Small intestine (tissue), 7 donors: ENCODE results near the gene CREB5. TPM values are rescaled to one million over a fixed set of nuclear protein-coding genes. Genes with fewer than 3 reads are reported as not detected.
"Not testable (repeated sequence)": the region's sequence is repeated elsewhere in the genome, so short reads cannot be mapped to it uniquely, and the experiment has no call there.

Experiments
- DNase-seq, 2 donors: peaks; one replicate each; pipeline versions ENCODE4 v3.0.0 to v3.0.0-alpha.2; 2013
- FAIRE-seq: peaks from 2 replicates; lab custom pipeline; 2012; peaks lifted over from hg19 to GRCh38; lab: Jason Lieb, UNC
- H3K27ac ChIP-seq, 3 donors: one replicate each; pipeline ENCODE4 v1.5.1; 2013; ENCODE audit warnings: low read length in 2 of 3, mild to moderate bottlenecking in 2 of 3, control low read depth in 1 of 3, inconsistent platforms in 1 of 3, low read depth in 1 of 3, moderate library complexity in 1 of 3
- H3K27me3 ChIP-seq, 3 donors: one replicate each; pipeline ENCODE4 v1.6.1; 2013; ENCODE audit warnings: low read length in 3 of 3, inconsistent platforms in 1 of 3; ENCODE audit not compliant: control insufficient read depth in 3 of 3, insufficient read depth in 3 of 3
- H3K36me3 ChIP-seq, 3 donors: one replicate each; pipeline ENCODE4 v1.6.1; 2013; ENCODE audit warnings: low read length in 3 of 3, inconsistent platforms in 1 of 3, low read depth in 1 of 3, mild to moderate bottlenecking in 1 of 3, moderate library complexity in 1 of 3; ENCODE audit not compliant: control insufficient read depth in 3 of 3, insufficient read depth in 2 of 3
- H3K4me1 ChIP-seq, 3 donors: one replicate each; pipeline ENCODE4 v1.6.1; 2013; ENCODE audit warnings: low read length in 2 of 3, inconsistent platforms in 1 of 3, low read depth in 1 of 3, mild to moderate bottlenecking in 1 of 3, moderate library complexity in 1 of 3; ENCODE audit not compliant: control insufficient read depth in 3 of 3, insufficient read depth in 2 of 3
- H3K4me3 ChIP-seq, 3 donors: one replicate each; pipeline ENCODE4 v1.5.1; 2013; ENCODE audit warnings: low read length in 3 of 3, control low read depth in 1 of 3, inconsistent platforms in 1 of 3, low read depth in 1 of 3, mild to moderate bottlenecking in 1 of 3, moderate library complexity in 1 of 3
- H3K9me3 ChIP-seq, 2 donors: one replicate each; pipeline ENCODE4 v1.6.1; 2013; ENCODE audit warnings: low read depth in 1 of 2, low read length in 1 of 2; ENCODE audit not compliant: control insufficient read depth in 2 of 2, insufficient read depth in 1 of 2
- WGBS, 3 donors: extraction: QIAGEN DNeasy Blood & Tissue Kit; methylation state at CpG; one replicate each; pipeline ENCODE4 v1.1.7; 2013; 5-methylcytosine and 5-hydroxymethylcytosine counted together
- polyA plus RNA-seq, 4 donors: library from polyadenylated mRNA; stranded (reverse) in 3 of 4; unstranded in 1 of 4; fragments of 200-250 nt in 3 of 4; fragments of 120-200 nt in 1 of 4; gene quantifications; one replicate each; pipeline versions ENCODE4 v1.2.1 to v1.2.3, GENCODE V29; 2013
- donor health status: healthy with polysubstance abuse.
- donor health status: control.
- donor health status: control.
- donor health status: Bipolar disorder and iron deficiency.
- donor health status: healthy.

The CREB5 gene
- polyA plus RNA-seq, 4 donors, result 0.27 to 3.0 (median 1.8) TPM; not detected in 1

DNA sequence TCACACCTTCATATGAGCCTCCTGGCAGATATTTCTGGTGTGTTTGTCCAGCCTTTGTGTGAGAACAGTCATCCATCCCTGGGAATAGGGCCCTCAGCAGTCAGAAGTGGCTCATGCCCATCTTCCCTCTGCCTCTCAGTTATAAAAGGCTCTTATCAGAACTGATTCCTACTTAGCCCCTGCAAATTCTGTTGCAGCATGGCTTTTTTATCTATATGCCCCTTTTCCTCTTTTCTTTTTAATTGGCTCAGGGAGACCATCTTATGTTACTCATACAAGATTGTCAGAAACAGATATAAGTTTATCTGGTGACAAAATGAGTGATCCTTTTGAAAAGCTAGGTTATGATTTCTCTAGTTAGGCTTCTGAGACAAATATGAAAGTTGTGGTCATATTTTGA, 194.1 kb downstream of the CREB5 start:
- FAIRE-seq (no peak), DNase-seq (no peak)
- Histone ChIP-seq H3K9me3 (no peaks in the 10 kb centered on the region), H3K4me1 (peaks cover 0 to 25% (median 8%) of the 10 kb centered on the region in 3 donors), H3K27ac (no peak overlapping the region), H3K36me3 (no peaks in the 10 kb centered on the region), H3K4me3 (no peak overlapping the region), H3K27me3 (peaks cover 0 to 2% (median 0%) of the 10 kb centered on the region in 3 donors)

- H3K4me1 ChIP-seq, result peaks cover 0 to 25% (median 8%) of the 10 kb centered on the region in 3 donors
- DNase-seq (peak; percentile 57 to 67), FAIRE-seq (no peak)
- H3K9me3 ChIP-seq, result no peaks in the 10 kb centered on the region
- H3K27me3 ChIP-seq, result peaks cover 0 to 2% (median 0%) of the 10 kb centered on the region in 3 donors
- H3K4me3 ChIP-seq, result no peak overlapping the region
- H3K36me3 ChIP-seq, result no peaks in the 10 kb centered on the region
- H3K27ac ChIP-seq, result peak overlapping the region in 1 of 3 donors; percentile 50
- 21 to 43% (median 23%) methylated on average over 2 to 4 of the region's 4 CpGs for WGBS, 3 donors
Measured at GRCh38 chr7:28607855-28608193, 195.5 kb downstream of the CREB5 start.

- no peak for DNase-seq
- no peak for FAIRE-seq
- H3K27ac ChIP-seq, result peak overlapping the region in 1 of 3 donors; percentile 50
Measured at GRCh38 chr7:28608237-28608656, 195.9 kb downstream of the CREB5 start.

GRCh38 chr7:28608731-28609130, 196.4 kb downstream of the CREB5 start:
- DNase-seq, result peak; percentile 55 to 67
- Histone ChIP-seq H3K9me3 (no peaks in the 10 kb centered on the region), H3K36me3 (no peaks in the 10 kb centered on the region), H3K27ac (peak overlapping the region in 1 of 3 donors; percentile 50), H3K4me3 (no peak overlapping the region), H3K4me1 (peaks cover 0 to 25% (median 8%) of the 10 kb centered on the region in 3 donors), H3K27me3 (peaks cover 0 to 2% (median 0%) of the 10 kb centered on the region in 3 donors)
- 11 to 55% (median 44%) methylated on average over 3 of the region's 3 CpGs for WGBS, 3 donors
- no peak for FAIRE-seq

More at GRCh38 chr7:28608237-28608656, 195.9 kb downstream of the CREB5 start:
- peaks cover 0 to 2% (median 0%) of the 10 kb centered on the region in 3 donors for H3K27me3 ChIP-seq
- no peak overlapping the region for H3K4me3 ChIP-seq
- H3K36me3 ChIP-seq, result no peaks in the 10 kb centered on the region
- H3K4me1 ChIP-seq, result peaks cover 0 to 25% (median 8%) of the 10 kb centered on the region in 3 donors
- 63 to 76% (median 67%) methylated on average over 1 of the region's 1 CpG for WGBS, 3 donors
- no peaks in the 10 kb centered on the region for H3K9me3 ChIP-seq

- no peaks in the 10 kb centered on the region for H3K9me3 ChIP-seq
- 43 to 66% (median 62%) methylated on average over 3 of the region's 3 CpGs for WGBS, 3 donors
- FAIRE-seq (no peak), DNase-seq (no peak)
- no peaks in the 10 kb centered on the region for H3K36me3 ChIP-seq
- no peak overlapping the region for H3K4me3 ChIP-seq
- peaks cover 0 to 25% (median 8%) of the 10 kb centered on the region in 3 donors for H3K4me1 ChIP-seq
- peaks cover 0 to 2% (median 0%) of the 10 kb centered on the region in 3 donors for H3K27me3 ChIP-seq
- H3K27ac ChIP-seq, result no peak overlapping the region
Measured at GRCh38 chr7:28609608-28610007, 197.3 kb downstream of the CREB5 start.

GRCh38 chr7:28611399-28611897, 199.1 kb downstream of the CREB5 start:
- H3K4me3 ChIP-seq, H3K27me3 ChIP-seq, H3K9me3 ChIP-seq, DNase-seq, FAIRE-seq, H3K36me3 ChIP-seq: not testable (repeated sequence)
- H3K27ac ChIP-seq, result peak overlapping the region in 1 of 3 donors; percentile 32
- 86 to 90% (median 89%) methylated on average over 4 of the region's 4 CpGs for WGBS, 3 donors
- H3K4me1 ChIP-seq, result peaks cover 0 to 25% (median 8%) of the 10 kb centered on the region in 3 donors

- peak in 1 of 2 donors; percentile 48 for DNase-seq
- no peaks in the 10 kb centered on the region for H3K9me3 ChIP-seq
- no peak for FAIRE-seq
- no peak overlapping the region for H3K27ac ChIP-seq
- WGBS, 3 donors, result 20 to 61% (median 38%) methylated on average over 6 of the region's 6 CpGs
- no peaks in the 10 kb centered on the region for H3K36me3 ChIP-seq
- peaks cover 0 to 12% (median 2%) of the 10 kb centered on the region in 3 donors for H3K4me1 ChIP-seq
- no peak overlapping the region for H3K4me3 ChIP-seq
- no peaks in the 10 kb centered on the region for H3K27me3 ChIP-seq
Measured at GRCh38 chr7:28613262-28613661, 200.9 kb downstream of the CREB5 start.

DNA sequence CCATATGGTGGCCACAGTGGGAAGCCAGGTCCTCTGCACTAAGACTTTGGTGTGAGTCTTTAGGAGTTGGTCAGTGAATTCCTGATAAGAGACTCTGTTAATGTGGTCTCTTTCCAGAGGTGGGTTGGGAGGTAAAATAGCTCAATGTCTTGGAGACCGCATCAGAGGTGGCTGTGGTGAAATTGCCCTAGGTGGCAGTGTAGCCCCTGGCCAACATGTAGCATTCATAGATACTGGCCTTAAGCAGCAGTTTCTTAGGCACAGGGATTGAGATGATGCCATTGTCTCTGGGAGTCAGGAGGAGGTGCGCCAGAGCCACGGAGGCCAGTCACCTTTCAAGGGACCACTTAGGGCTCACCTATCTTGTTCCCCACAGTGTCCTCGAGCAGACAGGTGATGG, 202.8 kb downstream of the CREB5 start:
- H3K4me1 ChIP-seq, result peaks cover 0 to 4% (median 0%) of the 10 kb centered on the region in 3 donors
- WGBS, 3 donors, result 74 to 91% (median 75%) methylated on average over 4 of the region's 4 CpGs
- no peaks in the 10 kb centered on the region for H3K36me3 ChIP-seq
- DNase-seq (no peak), FAIRE-seq (no peak)
- no peak overlapping the region for H3K27ac ChIP-seq
- no peaks in the 10 kb centered on the region for H3K9me3 ChIP-seq
- H3K27me3 ChIP-seq, result no peaks in the 10 kb centered on the region
- H3K4me3 ChIP-seq, result no peak overlapping the region
